Upper lobe of right lung (tissue), 1 donor: ENCODE data around the gene GPN1. TPM values are rescaled to one million over a fixed set of nuclear protein-coding genes. Genes with fewer than 3 reads are reported as not detected.
"Not testable (repeated sequence)": the region's sequence is repeated elsewhere in the genome, so short reads cannot be mapped to it uniquely, and the experiment has no call there.

Experiments
- ATAC-seq: fragments of 200-7000 bp; cut with Tn5 transposase; one replicate; pipeline ENCODE4 v1.9.1; 2020; ENCODE audit warnings: mild to moderate bottlenecking, moderate library complexity
- DNase-seq: peaks from one replicate; pipeline ENCODE4 v3.0.0-alpha.2; 2020
- H3K27ac ChIP-seq: fragments of 200-600 bp; one replicate; pipeline ENCODE4 v1.8.0; 2022
- H3K27me3 ChIP-seq: fragments of 200-600 bp; one replicate; pipeline ENCODE4 v1.8.0; 2022; ENCODE audit warnings: mild to moderate bottlenecking
- H3K36me3 ChIP-seq: fragments of 200-600 bp; one replicate; pipeline ENCODE4 v1.8.0; 2022
- H3K4me1 ChIP-seq: fragments of 200-600 bp; one replicate; pipeline ENCODE4 v1.8.0; 2022
- H3K4me3 ChIP-seq: fragments of 200-600 bp; one replicate; pipeline ENCODE4 v1.8.0; 2022; ENCODE audit warnings: mild to moderate bottlenecking
- H3K9me3 ChIP-seq: fragments of 200-600 bp; one replicate; pipeline ENCODE4 v1.8.0; 2022
- intact Hi-C: fragments of 100-400 bp; cut with DNase I; formaldehyde crosslinking; loops from one replicate; pipeline ENCODE4 v1.11.0; 2022
- total RNA-seq: library from RNA; stranded (reverse); fragmentation: NEBNext Ultra II Directional; extraction: Animal tissue kit (Norgen Biotek cat#: 25700); gene quantifications from one replicate; pipeline ENCODE4 v1.2.1, GENCODE V29; 2021
- TF ChIP-seq, protein P1 (sequence below): fragments of 200-600 bp; IDR thresholded peaks from one replicate; pipeline ENCODE4 v1.8.0; 2022; ENCODE audit warnings: antibody characterized with exemption
- donor health status: DM: no; HTN: yes; CAD: no; lungs with severe emphysema.

The GPN1 gene
- total RNA-seq, 1 donor from 2014 or later = 23.4 TPM

- H3K27ac ChIP-seq = peak overlapping the region; percentile 77
- no peak for DNase-seq
- TF ChIP-seq, protein P1, sequence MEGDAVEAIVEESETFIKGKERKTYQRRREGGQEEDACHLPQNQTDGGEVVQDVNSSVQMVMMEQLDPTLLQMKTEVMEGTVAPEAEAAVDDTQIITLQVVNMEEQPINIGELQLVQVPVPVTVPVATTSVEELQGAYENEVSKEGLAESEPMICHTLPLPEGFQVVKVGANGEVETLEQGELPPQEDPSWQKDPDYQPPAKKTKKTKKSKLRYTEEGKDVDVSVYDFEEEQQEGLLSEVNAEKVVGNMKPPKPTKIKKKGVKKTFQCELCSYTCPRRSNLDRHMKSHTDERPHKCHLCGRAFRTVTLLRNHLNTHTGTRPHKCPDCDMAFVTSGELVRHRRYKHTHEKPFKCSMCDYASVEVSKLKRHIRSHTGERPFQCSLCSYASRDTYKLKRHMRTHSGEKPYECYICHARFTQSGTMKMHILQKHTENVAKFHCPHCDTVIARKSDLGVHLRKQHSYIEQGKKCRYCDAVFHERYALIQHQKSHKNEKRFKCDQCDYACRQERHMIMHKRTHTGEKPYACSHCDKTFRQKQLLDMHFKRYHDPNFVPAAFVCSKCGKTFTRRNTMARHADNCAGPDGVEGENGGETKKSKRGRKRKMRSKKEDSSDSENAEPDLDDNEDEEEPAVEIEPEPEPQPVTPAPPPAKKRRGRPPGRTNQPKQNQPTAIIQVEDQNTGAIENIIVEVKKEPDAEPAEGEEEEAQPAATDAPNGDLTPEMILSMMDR = no peak
- no peaks in the 10 kb centered on the region for H3K9me3 ChIP-seq
- H3K27me3 ChIP-seq = no peaks in the 10 kb centered on the region
- no peak for ATAC-seq
- H3K4me1 ChIP-seq = peaks cover 15% of the 10 kb centered on the region
- intact Hi-C loops = no loop called here
- H3K36me3 ChIP-seq = no peaks in the 10 kb centered on the region
- H3K4me3 ChIP-seq = peak overlapping the region; percentile 81
Observed at GRCh38 chr2:27583390-27583915, 45.4 kb upstream of the GPN1 start.

DNA sequence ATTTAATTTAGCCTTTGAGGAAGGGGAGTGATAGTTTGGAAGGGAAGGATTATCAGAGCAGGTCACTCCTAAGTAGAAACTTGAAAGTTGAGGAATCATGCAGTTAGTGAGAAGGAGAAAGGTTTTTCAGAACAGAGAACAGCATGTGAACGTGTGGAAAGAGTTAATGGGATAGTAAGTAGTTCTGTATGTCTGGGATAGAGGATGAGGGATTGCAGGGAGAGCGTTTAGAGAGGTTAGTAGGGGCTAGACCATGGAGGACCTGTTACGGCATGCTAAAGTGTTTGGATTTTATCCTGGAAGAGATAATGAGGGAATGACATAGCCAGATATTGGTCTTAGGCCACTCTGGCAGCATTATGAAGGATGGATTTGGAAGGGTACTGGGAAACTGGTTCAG is 44.3 kb upstream of the GPN1 start:
- H3K4me1 ChIP-seq = peaks cover 15% of the 10 kb centered on the region
- no peak overlapping the region for H3K27ac ChIP-seq
- H3K4me3 ChIP-seq = no peak overlapping the region
- DNase-seq = no peak
- no peaks in the 10 kb centered on the region for H3K27me3 ChIP-seq
- intact Hi-C loops = no loop called here
- no peak for ATAC-seq
- H3K36me3 ChIP-seq = no peaks in the 10 kb centered on the region
- H3K9me3 ChIP-seq = no peaks in the 10 kb centered on the region
- TF ChIP-seq, protein P1 = no peak

GRCh38 chr2:27587025-27587424 is 41.8 kb upstream of the GPN1 start:
- no peak overlapping the region for H3K27ac ChIP-seq
- H3K27me3 ChIP-seq = no peaks in the 10 kb centered on the region
- H3K9me3 ChIP-seq = peaks cover 9% of the 10 kb centered on the region
- H3K36me3 ChIP-seq = no peaks in the 10 kb centered on the region
- no peak overlapping the region for H3K4me3 ChIP-seq
- no peak for ATAC-seq
- intact Hi-C loops = no loop called here
- TF ChIP-seq, protein P1 = no peak
- H3K4me1 ChIP-seq = peaks cover 15% of the 10 kb centered on the region
- no peak for DNase-seq

- Histone ChIP-seq H3K27me3 (no peaks in the 10 kb centered on the region), H3K36me3 (no peaks in the 10 kb centered on the region), H3K4me1 (peaks cover 15% of the 10 kb centered on the region), H3K9me3 (peaks cover 9% of the 10 kb centered on the region), H3K27ac (no peak overlapping the region), H3K4me3 (no peak overlapping the region)
- intact Hi-C loops = no loop called here
- no peak for DNase-seq
- TF ChIP-seq, protein P1 = no peak
- ATAC-seq = no peak
Observed at GRCh38 chr2:27588308-27588707, 40.5 kb upstream of the GPN1 start.

DNA sequence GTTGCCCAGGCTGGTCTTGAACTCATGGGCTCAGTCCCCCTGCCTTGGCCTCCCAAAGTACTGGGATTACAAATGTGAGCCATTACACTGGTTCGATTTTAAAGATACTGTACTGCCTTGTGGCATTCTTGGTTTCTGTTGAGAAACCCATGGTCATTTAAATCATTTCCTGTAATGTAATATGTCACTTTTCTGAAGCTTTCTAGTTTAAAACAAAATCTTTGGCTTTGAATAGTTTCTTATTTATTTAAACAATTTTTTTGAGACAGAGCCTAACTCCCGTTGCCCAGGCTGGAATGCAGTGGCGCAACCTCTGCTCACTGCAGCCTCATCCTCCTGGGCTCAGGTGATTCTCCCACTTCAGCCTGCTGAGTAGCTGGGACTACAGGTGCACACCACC is 37.1 kb upstream of the GPN1 start:
- TF ChIP-seq, protein P1 = no peak
- H3K27ac ChIP-seq = no peak overlapping the region
- no peak for ATAC-seq

GRCh38 chr2:27593240-27593639 is 35.6 kb upstream of the GPN1 start:
- Histone ChIP-seq H3K4me3 (no peak overlapping the region), H3K27ac (no peak overlapping the region), H3K27me3 (no peaks in the 10 kb centered on the region), H3K4me1 (no peaks in the 10 kb centered on the region), H3K9me3 (peaks cover 9% of the 10 kb centered on the region), H3K36me3 (peaks cover 2% of the 10 kb centered on the region)
- ATAC-seq = no peak
- DNase-seq = no peak
- intact Hi-C loops = no loop called here
- TF ChIP-seq, protein P1 = no peak

More for the DNA sequence above, 37.1 kb upstream of the GPN1 start:
- Histone ChIP-seq H3K36me3 (no peaks in the 10 kb centered on the region), H3K9me3 (peaks cover 9% of the 10 kb centered on the region), H3K4me3 (no peak overlapping the region), H3K27me3 (no peaks in the 10 kb centered on the region), H3K4me1 (no peaks in the 10 kb centered on the region)
- DNase-seq = no peak
- intact Hi-C loops = no loop called here

DNA sequence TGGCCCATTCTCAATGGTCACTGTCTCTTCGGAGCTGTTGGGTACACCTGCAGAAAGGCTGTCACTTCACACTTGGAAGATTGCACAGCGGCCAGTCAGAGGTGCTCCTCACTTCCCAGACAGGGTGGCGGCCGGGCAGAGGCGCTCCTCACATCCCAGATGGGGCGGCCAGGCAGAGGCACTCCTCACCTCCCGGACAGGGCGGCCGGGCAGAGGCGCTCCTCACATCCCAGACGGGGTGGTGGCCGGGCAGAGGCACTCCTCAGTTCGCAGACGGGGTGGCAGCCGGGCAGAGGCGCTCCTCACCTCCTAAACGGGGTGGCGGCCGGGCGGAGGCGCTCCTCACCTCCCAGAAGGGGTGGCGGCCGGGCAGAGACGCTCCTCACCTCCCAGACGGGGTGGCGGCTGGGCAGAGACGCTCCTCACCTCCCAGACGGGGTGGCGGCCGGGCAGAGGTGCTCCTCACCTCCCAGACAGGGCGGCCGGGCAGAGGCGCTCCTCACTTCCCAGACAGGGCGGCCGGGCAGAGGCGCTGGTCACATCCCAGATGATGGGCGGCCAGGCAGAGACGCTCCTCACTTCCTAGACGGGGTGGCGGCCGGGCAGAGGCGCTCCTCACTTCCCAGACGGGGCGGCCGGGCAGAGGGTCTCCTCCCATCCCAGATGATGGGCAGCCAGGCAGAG is 34.7 kb upstream of the GPN1 start:
- H3K9me3 ChIP-seq, H3K4me1 ChIP-seq, H3K4me3 ChIP-seq, intact Hi-C loops, DNase-seq, H3K27ac ChIP-seq, H3K27me3 ChIP-seq, ATAC-seq: not testable (repeated sequence)
- peaks cover 12% of the 10 kb centered on the region for H3K36me3 ChIP-seq

GRCh38 chr2:27595412-27595811 is 33.4 kb upstream of the GPN1 start:
- peaks cover 23% of the 10 kb centered on the region for H3K36me3 ChIP-seq
- intact Hi-C loops, H3K27ac ChIP-seq, DNase-seq, H3K4me1 ChIP-seq, H3K4me3 ChIP-seq, ATAC-seq, H3K9me3 ChIP-seq, H3K27me3 ChIP-seq: not testable (repeated sequence)
